Measurements from ENCODE around the gene PDSS1. TPM values are rescaled to one million over a fixed set of nuclear protein-coding genes. Genes with fewer than 3 reads are reported as not detected.

Gene PDSS1
- total RNA-seq, 2 experiments from 2014 or later, result 16.1 to 18.8 TPM

GRCh38 chr10:26723016-26723415 is 25.5 kb downstream of the PDSS1 start:
- H3K27ac Mint-ChIP-seq, result no peak overlapping the region
- peaks cover 42% of the 10 kb centered on the region for H3K36me3 Mint-ChIP-seq (ENCODE audit: low read depth)
- intact Hi-C loops (cut with micrococcal nuclease), result no loop called here

GRCh38 chr10:26725837-26726727 is 28.6 kb downstream of the PDSS1 start:
- H3K36me3 Mint-ChIP-seq (ENCODE audit: low read depth), result peaks cover 34% of the 10 kb centered on the region
- H3K9me3 Mint-ChIP-seq, result no peaks in the 10 kb centered on the region
- H3K27me3 Mint-ChIP-seq, result no peaks in the 10 kb centered on the region
- H3K4me1 Mint-ChIP-seq (ENCODE audit: low read depth), result peaks cover 8% of the 10 kb centered on the region
- intact Hi-C loops (cut with micrococcal nuclease), result loop anchor here (2.0 kb wide), 1 partner anchor 157 kb away; no protein-coding TSS in a partner anchor
- DNase-seq (peak; percentile 39), ATAC-seq (peak; percentile 43)
- TF ChIP-seq CTCF (IDR thresholded peaks at IDR 0.05), result peak; percentile 98
- H3K27ac Mint-ChIP-seq, result no peak overlapping the region
- ChIA-PET CTCF (interaction anchor here (0.7 to 3.5 kb wide), 55 partner anchors 10 to 420 kb away, joined by 3 to 72 read pairs (median 4); partner anchors contain the start of genes ABI1 and PDSS1), POLR2A (interaction anchor here (1.2 to 1.6 kb wide), 2 partner anchors 10 to 155 kb away, joined by 3 read pairs; no protein-coding TSS in a partner anchor)
- H3K4me3 Mint-ChIP-seq, result no peak overlapping the region

More at GRCh38 chr10:26723016-26723415, 25.5 kb downstream of the PDSS1 start:
- TF ChIP-seq CTCF (IDR thresholded peaks at IDR 0.05), result no peak
- Mint-ChIP-seq H3K4me1 (ENCODE audit: low read depth) (peaks cover 11% of the 10 kb centered on the region), H3K4me3 (no peak overlapping the region), H3K9me3 (no peaks in the 10 kb centered on the region), H3K27me3 (no peaks in the 10 kb centered on the region)
- POLR2A ChIA-PET, result no interaction called here
- DNase-seq (no peak), ATAC-seq (no peak)
- CTCF ChIA-PET, result interaction anchor here (1.9 kb wide), 1 partner anchor 159 kb away, joined by 10 read pairs; no protein-coding TSS in a partner anchor

GRCh38 chr10:26727005-26727404 is 29.5 kb downstream of the PDSS1 start:
- ChIA-PET POLR2A (interaction anchor here (0.7 to 1.6 kb wide), 3 partner anchors 11 to 304 kb away, joined by 3 to 4 read pairs (median 3); no protein-coding TSS in a partner anchor), CTCF (interaction anchor here (0.7 to 3.5 kb wide), 29 partner anchors 9 to 392 kb away, joined by 3 to 72 read pairs (median 6); partner anchors contain the start of gene ABI1)
- DNase-seq (no peak), ATAC-seq (no peak)
- H3K9me3 Mint-ChIP-seq, result no peaks in the 10 kb centered on the region
- intact Hi-C loops (cut with micrococcal nuclease), result loop anchor here (2.0 kb wide), 1 partner anchor 156 kb away; no protein-coding TSS in a partner anchor
- no peak for TF ChIP-seq CTCF (IDR thresholded peaks at IDR 0.05)
- no peaks in the 10 kb centered on the region for H3K4me1 Mint-ChIP-seq (ENCODE audit: low read depth)
- H3K27me3 Mint-ChIP-seq, result no peaks in the 10 kb centered on the region
- H3K4me3 Mint-ChIP-seq, result no peak overlapping the region
- H3K27ac Mint-ChIP-seq, result no peak overlapping the region
- peaks cover 35% of the 10 kb centered on the region for H3K36me3 Mint-ChIP-seq (ENCODE audit: low read depth)

GRCh38 chr10:26728957-26729356 is 31.5 kb downstream of the PDSS1 start:
- ChIA-PET CTCF (interaction anchor here (0.7 to 1.4 kb wide), 3 partner anchors 132 to 641 kb away, joined by 3 to 5 read pairs (median 3); partner anchors contain the start of gene ABI1), POLR2A (no interaction called here)
- Mint-ChIP-seq H3K9me3 (no peaks in the 10 kb centered on the region), H3K27ac (no peak overlapping the region), H3K36me3 (ENCODE audit: low read depth) (peaks cover 34% of the 10 kb centered on the region), H3K27me3 (no peaks in the 10 kb centered on the region), H3K4me1 (ENCODE audit: low read depth) (no peaks in the 10 kb centered on the region), H3K4me3 (no peak overlapping the region)
- ATAC-seq, result no peak
- no peak for DNase-seq
- TF ChIP-seq CTCF (IDR thresholded peaks at IDR 0.05), result no peak
- intact Hi-C loops (cut with micrococcal nuclease), result no loop called here

All from activated CD8-positive, alpha-beta T cell treated with anti-CD3 and anti-CD28 coated beads for 36 hours (primary cell).